Colon (tissue), 2 donors: ENCODE data around the gene MCRS1.
"Not testable (repeated sequence)": the region's sequence is repeated elsewhere in the genome, so short reads cannot be mapped to it uniquely, and the experiment has no call there.

ENCODE experiments used
- FAIRE-seq: peaks from 2 replicates; lab custom pipeline; 2012; peaks lifted over from hg19 to GRCh38; lab: Jason Lieb, UNC
- donor health status: control.
- donor health status: control.

Gene MCRS1, protein sequence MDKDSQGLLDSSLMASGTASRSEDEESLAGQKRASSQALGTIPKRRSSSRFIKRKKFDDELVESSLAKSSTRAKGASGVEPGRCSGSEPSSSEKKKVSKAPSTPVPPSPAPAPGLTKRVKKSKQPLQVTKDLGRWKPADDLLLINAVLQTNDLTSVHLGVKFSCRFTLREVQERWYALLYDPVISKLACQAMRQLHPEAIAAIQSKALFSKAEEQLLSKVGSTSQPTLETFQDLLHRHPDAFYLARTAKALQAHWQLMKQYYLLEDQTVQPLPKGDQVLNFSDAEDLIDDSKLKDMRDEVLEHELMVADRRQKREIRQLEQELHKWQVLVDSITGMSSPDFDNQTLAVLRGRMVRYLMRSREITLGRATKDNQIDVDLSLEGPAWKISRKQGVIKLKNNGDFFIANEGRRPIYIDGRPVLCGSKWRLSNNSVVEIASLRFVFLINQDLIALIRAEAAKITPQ

DNA sequence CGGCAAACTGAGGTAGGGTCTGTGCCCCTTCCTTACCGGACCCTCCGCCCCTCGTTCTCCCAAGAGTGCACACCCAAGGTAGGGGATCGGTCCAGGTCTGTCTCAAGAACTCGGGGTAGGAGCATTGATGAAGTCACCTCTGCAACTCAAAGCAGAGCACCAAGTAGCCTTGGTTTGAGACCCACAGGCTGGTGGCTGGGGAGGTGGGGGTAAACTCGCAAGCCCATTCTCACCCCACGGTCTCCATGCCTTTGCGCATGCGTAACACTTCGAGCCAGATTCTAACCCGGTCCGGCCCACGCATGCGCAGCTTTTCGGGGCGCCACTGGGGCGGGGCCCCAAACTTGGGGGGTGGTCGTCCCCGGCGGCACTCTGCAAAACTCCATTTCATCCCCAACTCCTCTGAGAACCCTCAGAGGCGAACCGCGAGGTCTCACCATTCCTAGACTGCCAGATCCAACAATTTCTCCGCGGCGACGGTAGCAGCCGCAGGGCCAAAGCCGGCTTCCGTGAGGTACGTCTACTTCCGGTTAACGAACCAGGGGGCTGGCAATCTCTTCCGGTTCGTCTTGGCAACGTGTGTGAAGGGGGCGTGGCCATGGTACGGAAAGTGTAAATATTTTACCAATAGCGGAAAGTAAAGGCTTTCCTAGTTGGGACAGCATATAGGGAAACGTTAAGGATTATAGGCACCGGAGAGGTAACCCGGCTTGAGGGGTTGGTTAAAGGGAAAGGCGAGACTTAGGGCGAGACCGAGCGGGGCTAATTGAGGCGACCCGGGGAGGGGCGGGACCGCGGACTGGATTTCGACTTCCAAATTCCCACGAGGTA, at the start of gene MCRS1:
MCRS1 (minus strand) TSS at position 532 of the 831 bp plus-strand sequence. CDS start 1,411 bp downstream, outside the sequence.
- no peak for FAIRE-seq

DNA sequence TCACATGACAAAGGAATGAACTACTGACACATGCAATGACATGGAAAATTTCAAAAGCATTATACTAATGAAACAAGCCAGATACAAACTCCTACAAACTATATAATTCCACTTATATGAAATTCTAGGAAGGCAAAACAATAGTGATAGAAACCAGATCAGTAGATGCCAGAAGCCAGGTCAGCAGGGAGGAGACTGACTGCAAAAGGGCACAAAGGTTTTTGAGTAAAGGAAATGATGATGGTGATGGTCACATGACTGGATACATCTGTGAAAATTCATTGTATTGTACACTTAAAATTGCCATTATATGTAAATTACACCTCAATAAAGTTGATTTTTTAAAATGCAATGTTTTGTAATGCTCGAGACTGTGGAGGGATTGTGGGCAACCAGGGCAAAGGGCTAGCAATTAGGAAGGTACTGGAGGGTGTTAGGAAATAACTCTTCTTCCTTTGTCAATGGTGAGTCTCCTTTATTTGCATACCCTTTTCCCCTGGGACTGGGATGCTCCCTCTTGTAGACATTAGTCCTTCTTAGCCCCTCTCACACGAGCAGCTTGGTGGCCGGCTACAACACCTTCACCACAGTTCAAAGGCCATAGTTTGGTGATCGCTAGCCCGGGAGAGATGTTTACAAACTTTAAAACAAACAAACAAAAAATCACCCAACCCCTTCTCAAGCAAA, 48.7 kb upstream of the MCRS1 start:
- FAIRE-seq: no peak

DNA sequence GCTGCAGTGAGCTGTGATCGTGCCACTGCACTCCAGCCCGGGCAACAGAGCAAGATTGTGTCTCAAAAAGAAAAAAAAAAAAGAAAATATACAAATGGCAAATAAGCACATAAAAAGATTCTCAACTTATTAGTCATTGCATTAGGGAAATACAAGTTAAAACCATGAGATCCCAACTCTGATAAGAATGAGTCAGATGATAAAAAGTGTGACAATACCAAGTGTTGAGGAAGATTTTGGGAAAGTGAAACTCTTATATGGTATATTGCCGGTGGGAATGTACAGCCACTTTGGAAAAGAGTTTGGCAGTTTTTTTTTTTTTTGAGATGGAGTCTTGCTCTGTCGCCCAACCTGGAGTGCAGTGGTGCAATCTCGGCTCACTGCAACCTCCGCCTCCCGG, 47.8 kb upstream of the MCRS1 start:
- no peak for FAIRE-seq

GRCh38 chr12:49612210-49612609, 44.3 kb upstream of the MCRS1 start:
- no peak for FAIRE-seq

GRCh38 chr12:49610785-49611184, 42.8 kb upstream of the MCRS1 start:
- not testable (repeated sequence) for FAIRE-seq

DNA sequence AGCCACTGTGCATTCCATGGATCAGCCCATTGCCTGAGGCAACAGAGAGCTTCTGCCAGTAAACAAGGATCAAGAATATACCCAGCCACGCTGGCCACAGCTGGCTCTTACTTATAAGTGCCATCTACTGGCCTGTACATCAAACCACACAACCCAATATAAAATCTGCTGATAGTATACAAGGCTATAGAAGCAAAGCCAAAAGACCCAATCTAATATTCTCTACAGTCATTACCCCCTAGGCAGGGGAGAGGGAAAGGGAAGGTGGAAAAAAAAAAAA, 41.9 kb upstream of the MCRS1 start:
- no peak for FAIRE-seq

GRCh38 chr12:49609059-49609874, 41.3 kb upstream of the MCRS1 start:
- no peak for FAIRE-seq

DNA sequence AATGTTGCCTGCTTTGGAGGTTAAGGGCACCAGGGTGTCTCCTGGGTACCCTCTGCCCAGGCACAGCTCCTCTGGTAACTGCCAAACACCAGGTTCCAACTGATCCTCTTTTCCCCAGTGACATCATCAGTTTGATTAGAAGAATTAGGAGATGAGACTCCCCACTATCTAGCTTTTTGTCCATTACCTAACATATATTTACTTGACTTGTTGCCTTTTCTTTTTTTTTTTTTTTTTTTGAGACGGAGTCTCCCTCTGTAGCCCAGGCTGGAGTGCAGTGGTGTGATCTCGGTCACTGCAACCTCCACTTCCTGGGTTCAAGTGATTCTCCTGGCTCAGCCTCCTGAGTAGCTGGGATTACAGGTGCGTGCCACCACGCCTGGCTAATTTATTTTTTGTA, 37.6 kb upstream of the MCRS1 start, which contains the start of gene FAM186B:
FAM186B (minus strand) TSS at position 101 of the 400 bp plus-strand sequence. CDS start 162 bp downstream, outside the sequence.
- not testable (repeated sequence) for FAIRE-seq

DNA sequence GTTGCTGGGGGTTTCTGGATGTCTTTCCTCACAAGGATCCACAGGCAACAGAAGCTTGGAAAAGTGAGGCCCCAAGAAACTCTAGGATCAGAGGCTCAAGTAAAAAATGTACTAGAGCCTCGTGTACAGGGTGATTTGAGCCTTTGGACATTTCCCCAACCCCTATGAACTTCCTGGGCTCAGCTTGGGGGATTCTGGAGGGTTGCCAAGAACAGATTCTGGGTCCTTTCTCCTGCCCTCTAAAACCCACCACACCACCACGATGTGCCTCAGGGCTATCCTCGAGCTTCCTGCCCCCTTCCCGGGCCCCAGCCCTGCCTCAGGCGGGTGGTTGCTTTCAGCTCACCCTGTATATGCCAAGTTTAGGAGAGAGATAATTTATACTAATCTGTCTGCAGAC, 36.9 kb upstream of the MCRS1 start:
- no peak for FAIRE-seq

DNA sequence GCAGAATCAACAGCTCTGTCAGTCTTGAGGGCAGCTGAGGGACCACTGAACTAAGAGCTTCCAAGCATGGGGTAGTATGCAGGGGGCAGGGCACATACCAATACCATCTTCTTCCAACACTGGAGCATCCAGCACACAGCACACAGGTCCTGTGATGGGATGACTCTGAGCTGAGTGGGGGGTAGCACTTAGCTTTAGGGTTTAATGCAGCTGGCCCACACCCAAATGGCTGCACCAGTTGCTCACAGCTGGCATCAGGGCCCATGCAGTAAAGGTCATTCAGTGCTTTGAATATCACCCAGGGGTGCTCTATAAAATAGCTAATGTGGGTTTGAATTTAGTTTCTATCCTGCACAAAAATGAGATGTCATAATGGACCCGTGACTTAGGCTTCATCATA, 35.8 kb upstream of the MCRS1 start:
- FAIRE-seq: no peak

GRCh38 chr12:49599961-49600360, 32.0 kb upstream of the MCRS1 start:
- no peak for FAIRE-seq

GRCh38 chr12:49598527-49598926, 30.6 kb upstream of the MCRS1 start:
- FAIRE-seq: no peak

DNA sequence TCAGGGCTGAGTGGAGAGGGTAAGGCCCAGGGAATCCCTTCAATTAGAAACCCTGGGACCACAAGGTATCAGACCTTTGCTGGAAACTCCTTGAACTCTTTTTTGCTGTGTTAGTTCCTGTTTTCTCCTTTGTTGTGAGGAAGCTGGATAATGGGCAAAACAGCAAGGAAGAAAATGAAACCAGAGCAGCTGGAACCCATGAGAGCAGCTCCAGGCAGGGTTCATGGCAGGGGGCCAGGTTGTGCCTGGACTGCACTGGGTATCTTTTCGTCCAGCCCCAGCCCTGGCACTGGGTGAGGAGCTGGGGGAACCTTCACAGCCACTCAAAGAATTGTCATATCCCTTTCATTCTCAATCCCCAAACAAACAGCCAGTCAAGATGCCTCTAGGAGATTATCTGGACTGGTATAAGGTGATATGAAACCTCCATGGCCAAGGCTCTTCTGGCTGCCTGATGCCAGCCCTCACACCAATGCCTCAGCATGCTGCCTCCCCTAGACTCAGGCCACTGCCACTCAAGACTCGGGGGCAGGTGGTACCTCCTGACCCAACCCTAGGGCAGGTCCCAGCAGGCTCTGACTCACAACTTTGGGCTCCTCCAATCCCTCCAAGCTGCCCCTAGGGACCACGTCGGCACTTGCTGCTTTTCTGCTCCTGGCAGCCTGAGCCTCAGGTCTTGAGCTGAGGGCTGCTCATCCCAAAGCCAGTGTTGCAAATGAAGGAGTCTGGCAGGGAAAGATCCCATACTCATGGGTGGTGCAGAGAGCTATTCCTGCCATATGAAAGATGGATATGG, 21.0 kb upstream of the MCRS1 start:
- no peak for FAIRE-seq

DNA sequence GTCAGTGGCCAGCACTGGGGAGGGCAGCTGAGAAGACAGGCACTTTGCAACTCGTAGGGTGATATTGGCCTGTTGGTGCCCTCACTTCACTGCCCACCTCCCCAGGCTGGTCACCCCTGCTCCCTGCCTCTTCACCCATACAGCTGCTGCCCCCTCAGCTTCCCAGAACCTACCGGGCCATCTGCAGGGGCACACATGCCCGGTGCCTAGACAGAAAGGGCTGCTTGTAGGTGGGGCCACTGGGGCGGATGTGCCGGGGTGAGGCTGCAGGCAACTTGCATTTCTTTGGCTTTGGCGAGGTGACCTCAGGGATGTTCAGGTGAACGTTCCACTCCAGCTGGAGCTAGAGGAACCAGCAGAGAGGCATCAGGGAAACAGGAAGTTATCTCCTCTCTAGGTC, 20.3 kb upstream of the MCRS1 start:
- no peak for FAIRE-seq

DNA sequence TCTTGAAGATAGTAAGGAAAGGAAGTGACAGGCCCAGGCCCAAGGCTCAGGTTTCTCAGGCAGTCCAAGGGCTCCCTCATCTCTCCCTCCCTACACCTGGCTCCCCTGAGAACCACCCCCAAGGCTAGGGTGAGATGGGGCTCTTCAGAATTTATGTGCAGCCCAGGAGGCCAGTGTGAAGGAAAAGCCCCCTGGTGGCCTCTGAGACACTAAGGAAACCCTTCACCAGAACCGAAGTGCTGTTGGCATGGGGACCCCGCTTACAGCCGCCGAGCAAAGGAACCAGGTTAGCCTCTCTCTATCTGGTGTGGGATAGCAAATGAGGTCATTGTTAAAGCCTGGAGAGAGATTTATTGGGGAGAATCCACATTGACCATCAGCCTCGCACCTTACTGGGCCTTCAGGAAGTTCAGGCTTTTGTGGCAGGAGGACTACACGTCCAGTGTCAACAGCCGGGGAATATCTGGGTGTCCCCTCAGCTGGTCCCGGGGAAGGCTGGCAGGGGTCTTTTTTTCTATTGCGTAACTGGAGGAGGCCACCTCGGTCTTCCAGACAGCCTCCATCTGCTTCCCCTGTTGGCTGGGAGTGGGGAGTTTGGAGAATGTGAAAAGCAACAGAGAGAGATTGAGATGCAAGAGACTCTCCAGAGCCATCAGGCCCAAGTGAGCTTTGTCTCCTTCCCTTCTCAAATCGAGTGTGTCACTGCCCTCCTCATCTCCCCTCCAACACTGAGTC, 19.4 kb upstream of the MCRS1 start:
- FAIRE-seq: no peak

GRCh38 chr12:49585477-49586459, 17.8 kb upstream of the MCRS1 start:
- FAIRE-seq: no peak

DNA sequence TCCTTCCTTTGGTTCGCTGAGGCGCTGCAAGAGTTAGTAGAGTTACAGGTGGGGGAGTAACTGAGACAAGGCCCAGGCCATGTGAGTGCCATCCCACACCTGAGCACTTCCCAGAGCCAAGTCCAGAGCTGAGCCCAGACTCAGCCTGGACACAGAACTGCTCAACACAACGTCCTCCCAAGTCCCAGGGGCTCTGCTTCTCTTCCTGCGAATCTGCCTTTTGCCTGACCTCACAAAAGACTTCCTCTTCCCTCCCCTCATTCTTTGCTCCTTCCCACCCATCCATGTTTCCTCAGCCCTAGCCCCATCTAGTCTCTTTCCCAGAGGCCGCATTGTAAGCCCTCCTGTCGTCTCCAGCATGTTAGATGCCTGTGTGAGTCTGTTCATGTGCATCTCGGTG, 16.6 kb upstream of the MCRS1 start:
- no peak for FAIRE-seq

DNA sequence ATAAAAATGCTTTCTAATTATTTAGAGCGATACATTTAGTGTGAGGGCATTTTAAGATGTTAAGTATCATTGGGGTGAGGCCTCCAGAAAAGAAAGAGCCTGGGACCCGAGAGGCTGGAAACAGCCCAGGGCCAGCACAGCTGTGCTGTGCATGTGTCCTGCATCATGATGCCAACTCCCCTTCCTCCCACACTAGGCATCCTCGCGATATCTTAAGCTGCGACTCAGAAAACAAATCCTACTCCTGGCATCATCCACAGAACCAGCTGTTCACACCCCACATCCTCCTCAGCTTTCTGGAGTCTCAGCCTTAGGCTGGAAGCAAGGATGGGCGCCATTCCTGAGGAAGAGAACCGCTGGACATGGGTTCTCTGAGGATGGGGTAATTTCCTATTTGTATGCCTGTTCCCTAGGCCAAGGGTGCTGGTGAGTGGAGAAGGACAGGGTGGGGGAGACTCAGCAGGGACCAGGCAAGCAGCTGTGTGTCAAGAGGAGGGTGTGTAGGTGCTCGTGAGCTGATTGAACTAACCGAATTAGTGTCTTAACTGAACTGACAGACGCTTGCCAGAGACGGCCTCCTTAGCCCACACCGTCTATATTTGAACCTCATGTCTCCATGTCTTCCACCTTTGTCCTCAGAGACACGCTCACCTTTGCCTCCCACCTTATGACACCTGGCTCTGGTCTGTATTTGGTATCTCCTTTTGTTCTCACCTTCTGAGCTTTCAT, 15.6 kb upstream of the MCRS1 start:
- FAIRE-seq: no peak
